ENCODE results near the gene ARHGAP10.

The ARHGAP10 gene

GRCh38 chr4:147747787-147748454, 16.0 kb downstream of the ARHGAP10 start:
- no peak overlapping the region for H3K27ac ChIP-seq (ENCODE audit: low read length)
- H3K4me1 ChIP-seq (ENCODE audit: control insufficient read depth, insufficient read depth, low read length): no peaks in the 10 kb centered on the region; the same call in 1 of the 2 replicates
- no peaks in the 10 kb centered on the region for H3K36me3 ChIP-seq (ENCODE audit: control insufficient read depth, insufficient read depth, low read length)
- no peaks in the 10 kb centered on the region for H3K9me3 ChIP-seq (ENCODE audit: control insufficient read depth, insufficient read depth, low read length)
- no peak overlapping the region for H3K4me3 ChIP-seq (ENCODE audit: low read length)
- DNase-seq (ENCODE audit: low read depth, low spot score): no peak
- H3K27me3 ChIP-seq (ENCODE audit: control insufficient read depth, insufficient read depth, low read length): no peaks in the 10 kb centered on the region
- no CpG with 5 or more reads among the region's 5 CpGs for WGBS (ENCODE audit: insufficient coverage, insufficient read length)

DNA sequence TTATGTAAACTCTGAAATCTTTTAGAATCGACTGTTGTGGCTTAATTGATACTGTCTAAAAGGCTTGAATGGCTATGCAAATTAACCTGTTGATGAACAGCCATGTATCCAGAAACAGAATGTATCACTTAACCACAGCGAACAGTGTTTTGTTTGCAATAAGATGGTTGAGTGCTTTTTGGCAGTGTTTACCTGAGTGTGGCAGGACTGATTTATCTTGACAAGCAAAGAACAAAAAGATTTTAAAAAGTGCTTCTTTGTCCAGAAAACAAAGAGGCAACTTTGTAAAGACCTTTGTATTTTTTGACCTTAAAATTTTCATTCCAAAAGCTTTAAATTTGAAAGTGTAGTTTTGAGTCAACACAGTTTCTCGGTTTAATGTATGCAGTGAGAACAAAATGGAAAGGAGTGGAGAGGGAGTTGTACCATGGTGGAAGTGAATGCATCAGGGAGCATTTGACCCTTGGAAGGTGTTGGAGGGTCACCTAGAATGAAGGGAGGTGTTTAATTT, 18.0 kb downstream of the ARHGAP10 start:
- no peak for DNase-seq (ENCODE audit: low read depth, low spot score)
- Histone ChIP-seq H3K4me1 (ENCODE audit: control insufficient read depth, insufficient read depth, low read length) (peaks cover 2% of the 10 kb centered on the region), H3K27ac (ENCODE audit: low read length) (no peak overlapping the region), H3K9me3 (ENCODE audit: control insufficient read depth, insufficient read depth, low read length) (no peaks in the 10 kb centered on the region), H3K27me3 (ENCODE audit: control insufficient read depth, insufficient read depth, low read length) (no peaks in the 10 kb centered on the region), H3K36me3 (ENCODE audit: control insufficient read depth, insufficient read depth, low read length) (no peaks in the 10 kb centered on the region), H3K4me3 (ENCODE audit: low read length) (no peak overlapping the region)
- no CpG with 5 or more reads among the region's 3 CpGs for WGBS (ENCODE audit: insufficient coverage, insufficient read length)

- Histone ChIP-seq H3K27me3 (ENCODE audit: control insufficient read depth, insufficient read depth, low read length) (no peaks in the 10 kb centered on the region), H3K36me3 (ENCODE audit: control insufficient read depth, insufficient read depth, low read length) (no peaks in the 10 kb centered on the region), H3K4me1 (ENCODE audit: control insufficient read depth, insufficient read depth, low read length) (peaks cover 2% of the 10 kb centered on the region), H3K4me3 (ENCODE audit: low read length) (no peak overlapping the region), H3K27ac (ENCODE audit: low read length) (no peak overlapping the region), H3K9me3 (ENCODE audit: control insufficient read depth, insufficient read depth, low read length) (no peaks in the 10 kb centered on the region)
- WGBS (ENCODE audit: insufficient coverage, insufficient read length): no CpG with 5 or more reads among the region's 4 CpGs
- no peak for DNase-seq (ENCODE audit: low read depth, low spot score)
Measured at GRCh38 chr4:147753047-147753446, 21.2 kb downstream of the ARHGAP10 start.

DNA sequence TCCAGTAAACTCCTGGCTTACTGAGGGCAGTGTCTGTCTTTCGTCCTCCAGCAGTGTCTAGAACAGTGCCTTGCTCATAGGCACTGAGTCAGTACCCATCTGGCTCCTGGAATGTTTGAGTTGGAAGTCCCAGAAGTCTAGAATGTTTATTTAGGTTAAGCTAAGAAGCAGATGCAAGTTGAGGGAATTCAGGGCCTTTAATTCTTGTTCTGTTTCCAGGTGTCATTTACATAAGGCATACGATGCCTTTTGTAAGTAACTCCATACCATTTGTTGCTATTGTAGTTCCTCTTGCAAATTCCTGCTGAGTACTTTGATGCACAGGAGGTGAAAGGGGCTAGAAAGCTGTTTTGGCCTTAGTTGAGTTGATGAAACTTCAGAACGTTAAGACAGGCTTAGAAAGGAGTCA, 22.2 kb downstream of the ARHGAP10 start:
- Histone ChIP-seq H3K27me3 (ENCODE audit: control insufficient read depth, insufficient read depth, low read length) (no peaks in the 10 kb centered on the region), H3K9me3 (ENCODE audit: control insufficient read depth, insufficient read depth, low read length) (no peaks in the 10 kb centered on the region), H3K27ac (ENCODE audit: low read length) (no peak overlapping the region), H3K36me3 (ENCODE audit: control insufficient read depth, insufficient read depth, low read length) (no peaks in the 10 kb centered on the region), H3K4me1 (ENCODE audit: control insufficient read depth, insufficient read depth, low read length) (peaks cover 2% of the 10 kb centered on the region), H3K4me3 (ENCODE audit: low read length) (no peak overlapping the region)
- no peak for DNase-seq (ENCODE audit: low read depth, low spot score)
- no CpG with 5 or more reads among the region's 3 CpGs for WGBS (ENCODE audit: insufficient coverage, insufficient read length)

DNA sequence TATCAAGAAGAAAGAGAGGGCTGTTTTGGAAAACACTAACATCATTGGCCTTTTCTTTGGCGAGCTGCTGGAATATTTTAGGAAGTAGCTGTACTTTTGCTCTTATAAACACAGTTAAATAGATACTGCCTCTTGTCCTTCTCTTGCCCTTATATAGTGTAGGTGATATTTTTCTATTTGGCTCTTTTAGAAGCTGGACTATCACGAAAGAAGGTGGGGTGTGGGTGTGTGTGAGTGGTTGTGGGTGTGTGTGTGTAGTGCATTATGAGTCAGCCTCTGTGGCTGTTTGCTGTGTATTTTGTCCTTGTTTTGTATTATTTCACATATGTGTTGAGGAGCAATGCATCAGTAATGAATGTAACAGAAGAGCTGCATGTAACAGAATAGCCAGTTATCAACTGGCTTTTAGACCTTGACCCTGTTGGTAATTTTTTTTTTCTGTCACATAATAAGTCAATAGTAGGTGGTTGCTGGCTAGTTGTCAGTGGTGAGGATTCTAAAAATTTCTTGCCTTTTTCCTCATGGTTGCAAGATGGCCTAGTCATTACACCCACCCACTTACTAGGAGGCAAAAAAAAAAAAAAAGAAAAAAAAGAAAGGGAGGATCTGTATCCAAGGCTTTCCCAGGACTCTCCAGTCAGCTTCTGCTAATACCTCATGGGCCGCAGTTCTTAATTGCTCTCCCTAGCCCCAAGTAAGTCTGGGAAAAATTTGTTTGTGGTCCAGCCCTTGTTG, 23.8 kb downstream of the ARHGAP10 start:
- Histone ChIP-seq H3K27me3 (ENCODE audit: control insufficient read depth, insufficient read depth, low read length) (no peaks in the 10 kb centered on the region), H3K9me3 (ENCODE audit: control insufficient read depth, insufficient read depth, low read length) (no peaks in the 10 kb centered on the region), H3K36me3 (ENCODE audit: control insufficient read depth, insufficient read depth, low read length) (no peaks in the 10 kb centered on the region), H3K4me3 (ENCODE audit: low read length) (no peak overlapping the region), H3K27ac (ENCODE audit: low read length) (no peak overlapping the region), H3K4me1 (ENCODE audit: control insufficient read depth, insufficient read depth, low read length) (peaks cover 2% of the 10 kb centered on the region)
- DNase-seq (ENCODE audit: low read depth, low spot score): no peak
- no CpG with 5 or more reads among the region's 3 CpGs for whole genome bisulfite sequencing (ENCODE audit: insufficient coverage, insufficient read length)

DNA sequence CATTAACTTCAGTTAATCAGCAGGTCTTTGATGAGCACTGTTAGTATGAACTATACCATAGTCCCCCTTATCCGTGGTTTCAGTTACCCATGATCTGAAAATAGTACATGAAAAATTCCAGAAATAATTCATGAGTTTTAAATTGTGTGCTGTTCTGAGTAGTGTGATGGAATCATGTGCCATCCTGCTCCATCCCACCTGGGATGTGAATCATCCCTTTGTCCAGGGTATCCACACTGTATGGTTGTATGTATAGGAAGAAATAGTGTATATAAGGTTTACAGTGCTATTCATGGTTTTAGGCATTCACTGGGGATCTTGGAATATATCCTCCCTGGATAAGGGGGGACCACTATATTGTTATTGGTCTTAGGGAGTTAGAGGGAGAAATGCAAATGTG, 24.5 kb downstream of the ARHGAP10 start:
- H3K9me3 ChIP-seq (ENCODE audit: control insufficient read depth, insufficient read depth, low read length): no peaks in the 10 kb centered on the region
- WGBS (ENCODE audit: insufficient coverage, insufficient read length): no CpG with 5 or more reads among the region's 1 CpG

GRCh38 chr4:147760176-147760575, 28.3 kb downstream of the ARHGAP10 start:
- no peak overlapping the region for H3K4me3 ChIP-seq (ENCODE audit: low read length)
- H3K36me3 ChIP-seq (ENCODE audit: control insufficient read depth, insufficient read depth, low read length): no peaks in the 10 kb centered on the region
- no peaks in the 10 kb centered on the region for H3K27me3 ChIP-seq (ENCODE audit: control insufficient read depth, insufficient read depth, low read length)
- H3K9me3 ChIP-seq (ENCODE audit: control insufficient read depth, insufficient read depth, low read length): no peaks in the 10 kb centered on the region
- no CpG with 5 or more reads among the region's 6 CpGs for WGBS (ENCODE audit: insufficient coverage, insufficient read length)
- no peak for DNase-seq (ENCODE audit: low read depth, low spot score)
- no peaks in the 10 kb centered on the region for H3K4me1 ChIP-seq (ENCODE audit: control insufficient read depth, insufficient read depth, low read length)
- H3K27ac ChIP-seq (ENCODE audit: low read length): no peak overlapping the region

More for the DNA sequence above, 24.5 kb downstream of the ARHGAP10 start:
- H3K27ac ChIP-seq (ENCODE audit: low read length): no peak overlapping the region
- peaks cover 2% of the 10 kb centered on the region for H3K4me1 ChIP-seq (ENCODE audit: control insufficient read depth, insufficient read depth, low read length)
- no peaks in the 10 kb centered on the region for H3K36me3 ChIP-seq (ENCODE audit: control insufficient read depth, insufficient read depth, low read length)
- no peak overlapping the region for H3K4me3 ChIP-seq (ENCODE audit: low read length)
- DNase-seq (ENCODE audit: low read depth, low spot score): no peak
- H3K27me3 ChIP-seq (ENCODE audit: control insufficient read depth, insufficient read depth, low read length): no peaks in the 10 kb centered on the region

DNA sequence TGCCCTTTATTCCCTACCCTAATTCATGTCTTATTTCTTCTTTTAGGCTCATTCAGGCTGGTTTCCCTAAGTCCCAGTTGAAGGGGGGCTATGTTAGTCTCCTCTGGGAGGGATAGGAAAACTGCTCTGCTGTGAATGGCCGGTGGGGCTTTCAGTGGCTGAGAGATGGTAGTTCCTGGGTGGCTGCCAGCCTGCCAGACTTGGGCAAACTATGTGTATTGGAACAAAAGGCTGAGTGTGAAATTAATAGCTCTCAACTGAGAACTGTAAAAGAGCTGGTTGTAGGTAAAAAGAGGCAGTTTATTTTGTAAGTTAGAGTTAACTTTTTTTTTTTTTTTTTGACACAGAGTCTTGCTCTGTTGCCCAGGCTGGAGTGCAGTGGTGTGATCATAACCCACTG, 28.8 kb downstream of the ARHGAP10 start:
- H3K9me3 ChIP-seq (ENCODE audit: control insufficient read depth, insufficient read depth, low read length): no peaks in the 10 kb centered on the region
- H3K4me1 ChIP-seq (ENCODE audit: control insufficient read depth, insufficient read depth, low read length): no peaks in the 10 kb centered on the region
- no peaks in the 10 kb centered on the region for H3K36me3 ChIP-seq (ENCODE audit: control insufficient read depth, insufficient read depth, low read length)
- H3K27ac ChIP-seq (ENCODE audit: low read length): no peak overlapping the region
- DNase-seq (ENCODE audit: low read depth, low spot score): no peak
- H3K27me3 ChIP-seq (ENCODE audit: control insufficient read depth, insufficient read depth, low read length): no peaks in the 10 kb centered on the region
- no peak overlapping the region for H3K4me3 ChIP-seq (ENCODE audit: low read length)
- WGBS (ENCODE audit: insufficient coverage, insufficient read length): no CpG with 5 or more reads among the region's 1 CpG

- Histone ChIP-seq H3K4me1 (ENCODE audit: control insufficient read depth, insufficient read depth, low read length) (no peaks in the 10 kb centered on the region), H3K36me3 (ENCODE audit: control insufficient read depth, insufficient read depth, low read length) (no peaks in the 10 kb centered on the region), H3K9me3 (ENCODE audit: control insufficient read depth, insufficient read depth, low read length) (no peaks in the 10 kb centered on the region), H3K4me3 (ENCODE audit: low read length) (no peak overlapping the region), H3K27me3 (ENCODE audit: control insufficient read depth, insufficient read depth, low read length) (no peaks in the 10 kb centered on the region), H3K27ac (ENCODE audit: low read length) (no peak overlapping the region)
- no CpG with 5 or more reads among the region's 7 CpGs for WGBS (ENCODE audit: insufficient coverage, insufficient read length)
- DNase-seq (ENCODE audit: low read depth, low spot score): no peak
Measured at GRCh38 chr4:147761218-147761883, 29.5 kb downstream of the ARHGAP10 start.

DNA sequence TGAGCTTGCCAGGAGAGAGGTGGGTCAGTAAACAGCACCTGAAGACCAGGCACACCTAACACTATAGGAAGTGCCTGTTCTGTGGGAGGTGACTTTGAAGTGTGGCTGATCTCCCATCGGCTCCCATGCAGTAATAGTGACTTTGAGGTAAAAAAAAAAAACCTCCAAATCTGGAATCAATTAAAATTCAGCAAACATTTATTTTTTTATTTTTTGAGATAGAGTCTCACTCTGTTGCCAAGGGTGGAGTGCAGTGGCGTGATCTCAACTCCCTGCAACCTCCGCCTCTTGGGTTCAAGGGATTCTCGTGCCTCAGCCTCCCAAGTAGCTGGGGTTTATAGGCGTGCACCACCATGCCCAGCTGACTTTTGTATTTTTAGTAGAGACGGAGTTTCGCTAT, 32.4 kb downstream of the ARHGAP10 start:
- no peak overlapping the region for H3K4me3 ChIP-seq (ENCODE audit: low read length)
- no peak overlapping the region for H3K27ac ChIP-seq (ENCODE audit: low read length)
- DNase-seq (ENCODE audit: low read depth, low spot score): no peak
- H3K36me3 ChIP-seq (ENCODE audit: control insufficient read depth, insufficient read depth, low read length): no peaks in the 10 kb centered on the region
- no peaks in the 10 kb centered on the region for H3K4me1 ChIP-seq (ENCODE audit: control insufficient read depth, insufficient read depth, low read length)
- no peaks in the 10 kb centered on the region for H3K27me3 ChIP-seq (ENCODE audit: control insufficient read depth, insufficient read depth, low read length)
- H3K9me3 ChIP-seq (ENCODE audit: control insufficient read depth, insufficient read depth, low read length): no peaks in the 10 kb centered on the region
- no CpG with 5 or more reads among the region's 7 CpGs for WGBS (ENCODE audit: insufficient coverage, insufficient read length)
